Retinal pigment epithelial cell (primary cell): ENCODE results near the gene CCDC6.

Experiments
- DNase-seq: peaks from one replicate; pipeline ENCODE4 v3.0.0-alpha.2; 2010; ENCODE audit warnings: low read depth
- H3K4me3 ChIP-seq: 2 replicates; pipeline ENCODE4 v1.5.1; 2011; ENCODE audit warnings: mild to moderate bottlenecking, low read length, control low read depth, moderate library complexity
- CTCF ChIP-seq: conservative IDR thresholded peaks from 2 replicates; pipeline ENCODE4 v1.5.1; 2011; ENCODE audit warnings: low read depth, low read length, control low read depth, inconsistent platforms

CCDC6 gene

GRCh38 chr10:59864141-59864962 lies 42.0 kb downstream of the CCDC6 start:
- DNase-seq: no peak
- H3K4me3 ChIP-seq: no peak overlapping the region
- no peak for TF ChIP-seq CTCF

- DNase-seq: no peak
- no peak for TF ChIP-seq CTCF
- no peak overlapping the region for H3K4me3 ChIP-seq
These were observed 46.8 kb downstream of the CCDC6 start for GRCh38 chr10:59859570-59859969.

- no peak for DNase-seq
- H3K4me3 ChIP-seq: no peak overlapping the region
- TF ChIP-seq CTCF: no peak
These were observed 48.4 kb downstream of the CCDC6 start for GRCh38 chr10:59857921-59858320.

- no peak for TF ChIP-seq CTCF
- DNase-seq: no peak
- H3K4me3 ChIP-seq: no peak overlapping the region
These were observed 49.3 kb downstream of the CCDC6 start for GRCh38 chr10:59857049-59857448.

GRCh38 chr10:59856104-59856503 lies 50.3 kb downstream of the CCDC6 start:
- TF ChIP-seq CTCF: no peak
- no peak overlapping the region for H3K4me3 ChIP-seq
- DNase-seq: no peak

- no peak for DNase-seq
- H3K4me3 ChIP-seq: no peak overlapping the region
- no peak for TF ChIP-seq CTCF
These were observed 51.8 kb downstream of the CCDC6 start for GRCh38 chr10:59854571-59854970.

- no peak overlapping the region for H3K4me3 ChIP-seq
- no peak for DNase-seq
- TF ChIP-seq CTCF: no peak
These were observed 53.7 kb downstream of the CCDC6 start for GRCh38 chr10:59852670-59853069.
